ENCODE data around the gene NHSL2.

NHSL2 gene

GRCh38 chrX:72114807-72115206, 204.2 kb downstream of the NHSL2 start:
- DNase-seq: no peak

DNA sequence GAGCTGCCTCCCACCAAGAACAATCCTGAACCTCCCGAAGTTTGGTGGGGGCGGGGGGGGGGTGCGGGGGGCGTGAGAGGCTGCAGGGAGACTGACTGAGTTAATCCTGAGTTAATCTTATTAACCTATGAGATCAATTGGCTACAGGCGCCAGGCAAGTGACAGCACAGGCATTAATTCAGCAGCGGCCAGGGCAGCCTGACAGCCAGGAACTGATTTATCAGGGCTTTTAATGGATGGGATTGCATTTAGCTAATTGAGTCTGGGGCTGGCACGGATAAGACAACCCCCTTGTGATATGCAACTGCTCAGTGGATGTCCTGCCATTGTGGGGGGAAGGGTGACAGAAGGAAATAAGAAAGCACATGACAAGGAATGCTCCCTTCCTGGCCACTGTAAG, 204.7 kb downstream of the NHSL2 start:
- no peak for DNase-seq

- no peak for DNase-seq
Measured at GRCh38 chrX:72117636-72118210, 207.1 kb downstream of the NHSL2 start.

- no peak for DNase-seq
Measured at GRCh38 chrX:72120837-72121236, 210.2 kb downstream of the NHSL2 start.

- DNase-seq: peak; percentile 56
Measured at GRCh38 chrX:72121383-72121782, 210.7 kb downstream of the NHSL2 start.

- DNase-seq: no peak
Measured at GRCh38 chrX:72122621-72123337, 212.1 kb downstream of the NHSL2 start.

- peak; percentile 51 for DNase-seq
Measured at GRCh38 chrX:72123471-72124185, 213.0 kb downstream of the NHSL2 start.

DNA sequence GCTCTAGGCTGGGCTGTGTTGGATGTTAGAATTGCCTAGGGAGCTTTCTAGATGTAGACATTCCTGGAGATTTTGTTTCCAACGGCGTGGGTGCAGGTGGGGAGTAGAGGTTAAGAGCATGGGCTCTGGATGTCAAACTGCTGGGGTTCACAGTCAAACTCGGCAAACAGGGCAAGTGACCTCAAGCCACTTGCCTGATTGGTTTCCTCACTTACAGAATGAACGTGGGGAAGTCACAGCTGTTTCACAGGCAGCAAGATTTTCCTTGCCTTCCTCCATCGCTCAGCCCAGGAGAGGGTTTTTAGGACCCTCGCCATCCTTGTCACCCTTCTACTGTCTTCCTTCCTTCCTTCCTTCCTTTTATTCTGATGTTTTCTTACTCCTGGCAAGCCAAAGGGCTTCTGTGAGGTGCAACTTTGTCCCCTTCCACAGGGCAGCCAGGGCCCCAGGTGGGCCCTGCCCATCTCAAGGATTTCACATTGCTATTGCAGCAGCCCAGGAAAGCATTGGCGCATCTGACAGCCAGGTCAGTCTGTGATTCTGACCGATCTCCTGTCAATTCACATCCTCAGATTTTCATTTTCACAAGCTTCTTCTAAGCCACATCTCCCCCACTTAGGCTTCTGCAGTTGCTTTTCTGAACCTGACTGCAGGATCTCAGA, 214.0 kb downstream of the NHSL2 start:
- DNase-seq: no peak

GRCh38 chrX:72125331-72126047, 214.8 kb downstream of the NHSL2 start:
- DNase-seq: no peak

GRCh38 chrX:72126048-72126415, 215.4 kb downstream of the NHSL2 start:
- DNase-seq: no peak

GRCh38 chrX:72126539-72127140, 216.0 kb downstream of the NHSL2 start:
- DNase-seq: peak; percentile 72

GRCh38 chrX:72127332-72127731, 216.7 kb downstream of the NHSL2 start:
- DNase-seq: no peak

GRCh38 chrX:72128183-72128834, 217.7 kb downstream of the NHSL2 start:
- no peak for DNase-seq

DNA sequence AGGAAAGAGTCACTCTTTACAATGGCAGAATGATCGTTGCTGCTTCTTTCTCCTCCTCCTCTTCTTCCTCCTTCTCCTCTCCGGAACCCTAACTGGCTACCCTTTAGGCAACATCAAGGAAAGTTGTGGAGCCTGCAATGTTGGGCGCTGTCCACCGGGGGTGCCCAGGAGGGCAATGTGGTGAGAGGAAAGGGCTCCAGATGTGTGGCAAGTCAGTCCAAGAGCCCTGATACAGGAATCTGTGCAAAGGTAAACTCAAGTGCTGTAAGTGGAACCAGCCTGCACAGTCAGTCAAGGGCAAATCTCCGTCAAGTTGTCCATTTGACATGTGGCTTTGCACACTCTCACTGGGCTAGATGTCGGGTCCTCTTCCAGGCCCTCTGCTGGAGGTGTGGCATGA, 218.2 kb downstream of the NHSL2 start:
- DNase-seq: no peak

DNA sequence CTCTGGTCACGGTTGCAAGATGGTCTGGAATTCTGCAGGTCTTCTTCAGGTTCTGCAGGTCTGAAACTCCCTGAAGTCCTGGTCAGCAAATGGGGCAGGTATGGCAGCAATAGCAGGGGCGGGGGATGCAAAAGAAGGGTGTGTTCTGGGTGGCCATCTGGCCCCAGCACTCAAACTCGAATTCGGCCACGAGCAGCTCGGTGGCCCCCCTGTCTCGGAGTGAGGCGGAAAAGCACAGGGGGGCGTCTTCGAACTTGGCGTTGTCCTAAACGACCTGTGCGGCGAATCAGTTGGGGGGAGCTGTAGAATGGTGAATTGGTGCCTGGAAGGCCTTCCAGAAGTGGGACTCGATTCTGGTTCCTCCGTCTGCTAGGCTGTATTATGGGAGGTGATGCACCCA, 219.0 kb downstream of the NHSL2 start:
- DNase-seq: no peak

DNA sequence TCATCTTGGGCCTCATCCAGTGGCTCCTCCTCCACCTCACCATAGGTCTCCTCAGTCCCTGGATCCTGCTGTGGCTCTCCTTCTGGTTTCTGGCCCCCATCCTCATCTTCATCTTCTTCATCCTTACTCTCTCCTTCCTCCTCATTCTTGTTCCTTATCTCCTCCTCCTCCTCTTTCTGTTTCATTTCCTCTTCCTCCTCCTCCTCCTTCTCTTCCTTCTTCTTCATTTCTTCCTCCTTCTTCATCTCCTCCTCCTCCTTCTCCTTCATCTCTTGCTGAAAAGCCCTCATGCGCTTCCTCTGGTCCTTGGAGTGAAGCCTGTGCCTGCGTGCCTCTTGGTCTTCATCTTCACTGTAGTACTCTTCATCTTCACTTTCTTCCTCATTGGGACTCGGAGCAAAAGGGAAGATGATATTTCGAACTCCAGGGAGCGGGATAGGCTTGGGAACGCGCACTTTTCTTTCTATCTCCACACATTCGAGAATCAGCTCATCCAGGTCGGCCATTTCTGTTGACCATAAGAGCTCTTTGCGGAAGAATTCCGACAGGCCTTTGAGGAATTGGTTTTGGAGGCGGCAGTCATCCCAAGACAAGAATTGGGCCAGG, 219.6 kb downstream of the NHSL2 start:
- DNase-seq: no peak

GRCh38 chrX:72130762-72131250, 220.2 kb downstream of the NHSL2 start:
- DNase-seq: no peak

GRCh38 chrX:72131317-72132294, 221.0 kb downstream of the NHSL2 start, which contains the start of gene RTL5:
RTL5 (minus strand) TSS chrX:72131915.
- peak; percentile 60 for DNase-seq

DNA sequence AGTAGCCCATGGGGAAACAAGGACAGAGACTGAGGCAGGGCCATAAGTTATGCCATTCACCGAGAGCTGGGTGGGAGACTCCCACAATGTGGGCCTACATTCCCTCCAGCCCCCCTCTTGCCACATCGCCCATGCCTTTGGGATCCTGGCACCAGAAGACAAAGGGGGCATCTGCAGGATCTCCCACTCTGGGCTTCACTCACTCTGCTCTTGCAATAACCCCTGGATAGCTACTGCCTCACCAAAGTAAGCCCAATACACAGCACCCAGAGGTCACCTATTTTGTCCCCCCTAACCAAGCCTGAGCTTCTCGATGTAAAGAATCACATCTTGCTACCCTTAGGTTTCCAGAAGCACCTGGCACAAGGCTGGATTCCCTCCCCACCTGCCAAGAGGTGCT, 221.8 kb downstream of the NHSL2 start:
- DNase-seq: no peak
